Measurements from ENCODE around the gene ZNF438.
A peak's percentile ranks its signal among the peaks of the same experiment; 100 is the strongest.
"Not testable (repeated sequence)": the region's sequence is repeated elsewhere in the genome, so short reads cannot be mapped to it uniquely, and the experiment has no call there.

ZNF438 gene

DNA sequence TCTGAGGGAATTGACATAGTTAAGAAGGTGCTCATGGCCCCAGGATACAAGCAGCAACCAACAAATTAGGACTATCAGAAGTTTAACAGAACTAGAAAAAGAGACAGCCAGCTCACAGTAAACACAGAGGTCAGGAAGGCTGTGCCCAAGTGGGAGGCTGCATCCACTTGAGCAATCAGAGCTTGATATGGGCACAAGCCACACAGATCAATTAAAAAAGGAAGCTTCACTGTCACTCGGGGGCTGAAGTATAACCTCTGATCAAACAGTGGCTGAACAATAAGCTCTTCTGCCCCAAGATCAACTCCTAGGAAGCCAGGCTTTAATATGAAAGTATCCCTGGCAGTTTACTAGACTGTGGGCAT, 40.0 kb downstream of the ZNF438 start:
- TF ChIP-seq Cebpa-rat (IDR thresholded peaks at IDR 0.05): no peak
- H3K9ac ChIP-seq: no peak overlapping the region
- no peaks in the 10 kb centered on the region for H4K20me1 ChIP-seq
- H3K27me3 ChIP-seq: no peaks in the 10 kb centered on the region
- H3K4me2 ChIP-seq: no peak overlapping the region
- no peak overlapping the region for H3K4me3 ChIP-seq
- no peaks in the 10 kb centered on the region for H3K36me3 ChIP-seq
- H3K4me1 ChIP-seq: no peaks in the 10 kb centered on the region
- H3K27ac ChIP-seq: no peak overlapping the region
- H3K9me3 ChIP-seq: peaks cover 28% of the 10 kb centered on the region

GRCh38 chr10:30990971-30991646, 40.6 kb downstream of the ZNF438 start:
- Histone ChIP-seq H3K27me3 (no peaks in the 10 kb centered on the region), H3K36me3 (no peaks in the 10 kb centered on the region), H3K9me3 (peaks cover 28% of the 10 kb centered on the region), H3K27ac (no peak overlapping the region), H3K4me3 (no peak overlapping the region), H4K20me1 (no peaks in the 10 kb centered on the region), H3K9ac (no peak overlapping the region), H3K4me1 (no peaks in the 10 kb centered on the region), H3K4me2 (no peak overlapping the region)
- TF ChIP-seq Cebpa-rat (IDR thresholded peaks at IDR 0.05): no peak

DNA sequence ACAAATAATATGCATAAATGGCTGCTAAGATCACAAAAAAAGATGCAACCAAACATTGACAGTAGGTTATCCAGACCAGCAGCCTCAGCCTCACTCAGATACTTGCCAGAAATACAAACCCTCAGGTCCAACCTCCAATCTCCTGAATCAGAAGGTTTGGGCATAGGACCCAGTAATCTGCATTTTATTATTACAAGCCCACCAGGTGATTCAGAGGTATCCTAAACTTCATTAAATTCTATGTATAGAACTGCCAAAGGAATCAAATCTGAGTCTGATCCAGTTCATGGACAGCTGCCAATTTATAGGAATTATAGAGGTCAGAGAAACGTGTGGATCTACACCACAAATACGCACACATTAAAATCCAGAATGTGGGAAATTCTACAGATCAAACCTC, 41.3 kb downstream of the ZNF438 start:
- Histone ChIP-seq H4K20me1 (no peaks in the 10 kb centered on the region), H3K9ac (no peak overlapping the region)
- TF ChIP-seq Cebpa-rat (IDR thresholded peaks at IDR 0.05): no peak

DNA sequence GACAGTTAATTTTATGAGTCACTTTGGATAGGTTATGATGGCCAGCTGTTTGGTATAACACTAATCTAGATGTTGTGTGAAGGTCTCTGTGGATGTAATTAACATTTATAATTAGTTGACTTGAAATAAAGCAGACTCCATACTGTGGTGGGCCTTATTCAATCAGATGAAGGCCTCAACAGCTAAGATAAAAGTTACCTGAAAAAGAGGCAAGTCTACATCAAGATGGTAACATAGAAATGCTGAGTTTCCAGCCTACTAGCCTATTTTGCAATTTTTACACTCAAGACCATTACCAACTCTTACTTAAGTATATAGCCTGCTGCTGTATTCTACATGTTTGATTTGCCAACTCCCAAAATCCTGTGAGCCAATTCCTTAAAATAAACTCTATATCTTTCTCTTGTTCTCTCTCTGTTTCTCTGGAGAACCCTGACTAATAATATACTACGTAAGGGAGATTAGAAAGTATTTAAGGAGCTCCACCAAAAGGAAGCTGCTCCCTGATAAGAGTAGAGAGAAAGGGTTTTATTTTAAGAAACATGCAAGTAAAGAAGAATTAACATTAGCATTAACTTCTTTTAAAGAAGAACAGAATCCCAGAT, 42.7 kb downstream of the ZNF438 start:
- no peak overlapping the region for H3K27ac ChIP-seq
- no peak overlapping the region for H3K9ac ChIP-seq
- no peaks in the 10 kb centered on the region for H3K27me3 ChIP-seq
- H4K20me1 ChIP-seq: no peaks in the 10 kb centered on the region
- TF ChIP-seq Cebpa-rat (IDR thresholded peaks at IDR 0.05): no peak
- no peaks in the 10 kb centered on the region for H3K4me1 ChIP-seq
- peaks cover 22% of the 10 kb centered on the region for H3K9me3 ChIP-seq
- no peak overlapping the region for H3K4me3 ChIP-seq
- no peak overlapping the region for H3K4me2 ChIP-seq
- no peaks in the 10 kb centered on the region for H3K36me3 ChIP-seq

More for the DNA sequence above, 41.3 kb downstream of the ZNF438 start:
- Histone ChIP-seq H3K36me3 (no peaks in the 10 kb centered on the region), H3K4me2 (no peak overlapping the region), H3K27me3 (no peaks in the 10 kb centered on the region), H3K27ac (no peak overlapping the region), H3K4me3 (no peak overlapping the region), H3K9me3 (peaks cover 27% of the 10 kb centered on the region), H3K4me1 (no peaks in the 10 kb centered on the region)

GRCh38 chr10:30987463-30987862, 44.2 kb downstream of the ZNF438 start:
- Histone ChIP-seq H3K4me1 (peaks cover 9% of the 10 kb centered on the region), H3K27me3 (no peaks in the 10 kb centered on the region), H3K4me2 (no peak overlapping the region), H4K20me1 (no peaks in the 10 kb centered on the region), H3K27ac (no peak overlapping the region), H3K9me3 (peaks cover 19% of the 10 kb centered on the region), H3K36me3 (no peaks in the 10 kb centered on the region), H3K4me3 (no peak overlapping the region), H3K9ac (no peak overlapping the region)
- no peak for TF ChIP-seq Cebpa-rat (IDR thresholded peaks at IDR 0.05)

DNA sequence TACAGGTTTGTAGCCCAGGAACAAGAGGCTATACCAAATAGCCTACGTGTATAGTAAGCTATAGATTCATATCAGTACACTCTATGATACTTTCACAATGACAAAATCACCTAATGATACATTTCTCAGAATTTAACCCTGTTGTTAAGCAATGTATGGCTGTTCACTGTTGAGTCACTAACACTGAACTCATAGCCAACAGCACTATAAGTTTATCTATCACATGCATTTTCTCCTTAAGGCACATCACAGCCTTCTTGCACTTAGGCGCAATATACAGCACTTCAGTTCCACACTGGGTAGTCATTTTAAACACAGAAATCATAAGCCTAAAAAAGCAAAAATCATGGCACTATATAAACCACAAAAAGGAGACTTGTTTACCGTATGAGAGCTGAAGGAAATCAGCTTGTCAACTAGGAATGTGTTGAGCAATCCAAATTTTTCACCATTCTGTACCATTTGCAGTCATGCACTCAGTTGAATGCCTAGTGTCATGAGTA, 45.6 kb downstream of the ZNF438 start:
- peaks cover 33% of the 10 kb centered on the region for H3K9me3 ChIP-seq
- no peaks in the 10 kb centered on the region for H3K36me3 ChIP-seq
- TF ChIP-seq Cebpa-rat (IDR thresholded peaks at IDR 0.05): no peak
- peaks cover 9% of the 10 kb centered on the region for H3K4me1 ChIP-seq
- no peaks in the 10 kb centered on the region for H3K27me3 ChIP-seq
- H4K20me1 ChIP-seq: no peaks in the 10 kb centered on the region
- H3K4me3 ChIP-seq: no peak overlapping the region
- no peak overlapping the region for H3K27ac ChIP-seq
- H3K9ac ChIP-seq: no peak overlapping the region
- no peak overlapping the region for H3K4me2 ChIP-seq

- no peaks in the 10 kb centered on the region for H4K20me1 ChIP-seq
- H3K4me2 ChIP-seq: no peak overlapping the region
- H3K27ac ChIP-seq: no peak overlapping the region
- no peaks in the 10 kb centered on the region for H3K36me3 ChIP-seq
- TF ChIP-seq Cebpa-rat (IDR thresholded peaks at IDR 0.05): no peak
- no peak overlapping the region for H3K9ac ChIP-seq
- peaks cover 38% of the 10 kb centered on the region for H3K9me3 ChIP-seq
- H3K4me3 ChIP-seq: no peak overlapping the region
- H3K4me1 ChIP-seq: peaks cover 9% of the 10 kb centered on the region
- H3K27me3 ChIP-seq: no peaks in the 10 kb centered on the region
These were observed 46.2 kb downstream of the ZNF438 start for GRCh38 chr10:30985512-30985911.

DNA sequence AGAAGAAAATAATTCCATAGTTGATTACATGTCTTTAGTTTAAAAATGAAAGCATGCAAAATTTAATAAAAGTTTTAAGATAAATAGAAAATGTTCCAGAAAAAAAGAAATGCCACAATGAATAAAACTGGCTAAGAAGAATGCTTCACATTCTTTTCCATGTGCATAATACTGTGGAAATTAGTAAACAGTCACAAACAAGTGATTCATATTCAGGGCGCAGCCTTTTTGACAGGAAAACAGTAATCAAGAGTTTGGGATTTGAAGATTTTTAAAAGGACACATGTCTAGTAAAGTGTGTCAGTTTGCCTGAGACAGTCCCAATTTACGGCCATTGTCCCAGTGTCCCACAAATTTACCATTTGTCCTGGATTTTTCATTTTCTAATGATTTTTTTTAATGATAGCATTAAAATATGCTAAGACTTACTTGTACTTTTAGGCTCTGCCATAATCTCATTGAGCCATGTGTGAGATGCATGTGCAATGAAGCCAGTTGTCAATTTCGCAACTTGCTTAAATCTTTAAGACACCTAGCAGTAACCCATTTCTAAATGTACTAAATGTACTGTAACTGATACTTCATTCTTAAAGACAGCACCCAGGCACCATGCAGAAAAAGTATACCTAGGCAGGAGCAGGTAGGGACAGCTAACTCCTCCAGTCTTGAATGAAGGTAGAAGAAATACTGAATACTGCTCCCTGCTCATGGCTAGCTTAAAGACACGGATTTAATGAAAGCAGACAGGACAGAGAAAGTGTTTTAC, 46.9 kb downstream of the ZNF438 start:
- no peaks in the 10 kb centered on the region for H4K20me1 ChIP-seq
- no peak overlapping the region for H3K4me3 ChIP-seq
- no peaks in the 10 kb centered on the region for H3K36me3 ChIP-seq
- H3K9ac ChIP-seq: no peak overlapping the region
- H3K9me3 ChIP-seq: peaks cover 44% of the 10 kb centered on the region
- peaks cover 9% of the 10 kb centered on the region for H3K4me1 ChIP-seq
- H3K4me2 ChIP-seq: no peak overlapping the region
- H3K27ac ChIP-seq: no peak overlapping the region
- TF ChIP-seq Cebpa-rat (IDR thresholded peaks at IDR 0.05): no peak
- H3K27me3 ChIP-seq: no peaks in the 10 kb centered on the region

- H3K4me2 ChIP-seq: peak overlapping the region; percentile 42
- not testable (repeated sequence) for H3K27ac ChIP-seq
These were observed 48.5 kb downstream of the ZNF438 start for GRCh38 chr10:30983209-30983608.

More at GRCh38 chr10:30983209-30983608, 48.5 kb downstream of the ZNF438 start:
- not testable (repeated sequence) for H3K36me3 ChIP-seq, H3K27me3 ChIP-seq, H3K4me1 ChIP-seq, H4K20me1 ChIP-seq, H3K9ac ChIP-seq
- H3K4me3 ChIP-seq: peak overlapping the region; percentile 12; the same call in 1 of the 2 replicates
- peaks cover 55% of the 10 kb centered on the region for H3K9me3 ChIP-seq
